VCaP (cell line): Measurements from ENCODE around the gene STAT4.

Source experiments
- H3K27ac ChIP-seq: fragments of 450-650 bp; 2 replicates; pipeline ENCODE4 v1.5.1; 2017
- CTCF ChIP-seq: fragments of 450-650 bp; conservative IDR thresholded peaks from 2 replicates; pipeline ENCODE4 v1.5.1; 2017; ENCODE audit warnings: mild to moderate bottlenecking, moderate library complexity

STAT4 gene

GRCh38 chr2:191008286-191008685, 142.5 kb downstream of the STAT4 start:
- no peak overlapping the region for H3K27ac ChIP-seq
- no peak for TF ChIP-seq CTCF

GRCh38 chr2:191006997-191007783, 143.6 kb downstream of the STAT4 start:
- TF ChIP-seq CTCF = no peak
- no peak overlapping the region for H3K27ac ChIP-seq

- no peak overlapping the region for H3K27ac ChIP-seq
- no peak for TF ChIP-seq CTCF
Observed at GRCh38 chr2:191006297-191006696, 144.5 kb downstream of the STAT4 start.

DNA sequence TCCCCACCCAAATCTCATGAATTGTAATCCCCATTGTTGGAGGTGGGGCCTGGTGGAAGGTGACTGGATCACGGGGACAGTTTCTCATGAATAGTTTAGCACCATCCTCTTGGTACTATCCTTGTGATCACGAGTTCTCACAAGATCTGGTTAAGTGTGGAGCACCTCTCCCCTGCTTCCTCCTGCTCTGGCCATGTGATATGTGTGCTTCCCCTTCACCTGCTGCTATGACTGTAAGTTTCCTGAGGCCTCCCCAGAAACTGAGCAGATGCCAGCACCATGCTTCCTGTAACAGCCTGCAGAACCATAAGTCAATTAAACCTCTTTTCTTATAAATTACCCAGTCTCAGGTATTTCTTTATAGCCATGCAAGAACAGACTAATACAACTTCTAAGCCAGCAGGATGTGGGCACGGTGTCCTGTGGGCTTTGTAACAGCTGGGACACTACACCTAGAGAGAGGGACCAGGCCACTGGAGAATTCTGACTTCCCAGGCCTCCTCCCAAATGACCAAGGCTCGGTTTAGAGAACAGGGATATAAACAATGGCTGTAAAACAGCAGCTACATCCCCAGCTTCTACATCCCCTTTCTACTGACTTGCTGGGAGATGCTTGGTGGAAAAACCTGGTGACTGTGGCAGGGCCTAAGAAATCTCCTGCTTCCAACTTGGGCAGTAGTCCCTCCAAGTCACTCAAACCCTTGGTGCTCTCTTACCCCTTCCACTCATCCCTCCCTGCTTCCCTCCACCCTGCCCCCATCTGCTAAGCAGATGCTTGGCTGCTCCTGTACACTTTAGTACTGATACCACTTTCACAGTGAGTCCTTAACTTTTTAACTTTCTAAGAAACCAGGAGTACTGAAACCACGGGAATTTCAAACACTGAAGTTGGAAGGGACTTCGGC, 147.1 kb downstream of the STAT4 start:
- H3K27ac ChIP-seq = no peak overlapping the region
- TF ChIP-seq CTCF = no peak

DNA sequence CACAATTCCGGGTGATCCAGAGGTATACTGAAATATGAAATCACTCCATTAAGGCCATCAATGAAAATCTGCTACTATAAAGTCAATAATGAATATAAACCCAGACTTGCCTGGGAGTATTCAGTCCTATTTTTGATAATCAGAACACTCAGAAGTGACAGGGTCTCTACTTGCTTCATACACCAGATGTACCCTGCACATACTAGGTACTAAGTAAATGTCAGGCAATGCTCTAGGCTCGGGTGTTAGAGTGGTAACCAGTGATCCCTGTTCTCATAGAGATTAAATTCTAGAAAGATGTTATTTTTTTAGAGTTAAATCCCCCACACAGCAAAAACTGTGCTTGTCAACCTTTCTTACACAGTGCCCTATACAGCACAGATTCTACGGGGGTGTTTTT, 149.2 kb downstream of the STAT4 start:
- no peak for TF ChIP-seq CTCF
- no peak overlapping the region for H3K27ac ChIP-seq

DNA sequence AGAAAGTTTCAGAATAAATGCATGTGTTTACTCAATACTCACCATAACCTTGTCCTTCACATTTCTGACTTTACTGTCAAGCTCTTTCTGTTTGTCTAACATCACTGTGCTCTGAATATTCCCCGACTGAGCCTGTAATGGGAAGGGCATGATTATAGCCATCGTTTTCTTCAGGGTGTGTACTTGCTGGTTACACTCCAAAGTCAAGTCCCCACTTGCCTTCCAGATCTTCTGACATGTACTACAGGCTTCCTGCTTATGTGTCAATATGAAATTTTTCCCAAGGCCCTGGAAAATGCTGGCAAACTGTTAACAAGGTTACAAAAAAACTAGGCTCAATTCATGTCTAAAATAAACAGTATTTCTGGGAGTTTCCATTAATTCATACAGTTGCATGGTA, 149.8 kb downstream of the STAT4 start:
- TF ChIP-seq CTCF = no peak
- H3K27ac ChIP-seq = no peak overlapping the region

DNA sequence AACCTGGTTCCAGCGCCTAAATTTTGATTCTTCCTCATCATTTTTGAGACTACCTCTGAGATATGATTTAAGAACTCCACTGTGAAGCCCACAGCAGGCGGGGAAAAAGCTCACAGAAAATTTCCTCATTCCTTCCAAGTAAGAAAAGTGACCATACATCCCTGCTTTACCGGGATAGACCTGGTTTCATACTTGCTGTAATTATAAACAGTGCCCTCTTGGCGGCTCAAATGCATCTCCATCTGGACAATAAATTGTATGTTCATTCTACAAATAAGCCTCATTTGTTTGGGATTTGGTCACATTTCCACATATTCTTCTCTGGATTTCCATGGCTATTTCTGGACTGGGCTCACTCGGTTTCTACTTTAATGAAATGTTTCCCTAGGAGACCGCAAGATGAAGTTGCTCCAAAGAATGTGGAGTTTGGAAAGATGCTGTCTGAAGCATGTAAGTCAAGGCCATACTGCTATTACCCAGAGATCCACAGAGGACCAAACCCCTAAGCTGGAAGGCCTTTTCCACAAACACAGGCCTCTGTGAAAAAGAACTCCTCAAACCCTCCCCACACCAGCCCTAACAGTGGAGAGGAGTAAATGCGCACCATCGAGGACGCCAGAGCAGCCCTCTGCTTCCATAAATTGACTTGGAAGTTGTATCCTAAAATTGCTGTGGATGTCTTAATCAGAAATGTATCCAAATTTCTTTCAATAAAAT, 150.7 kb downstream of the STAT4 start:
- TF ChIP-seq CTCF = no peak
- H3K27ac ChIP-seq = no peak overlapping the region
